ENCODE results near the gene PRKAB1.

DNA sequence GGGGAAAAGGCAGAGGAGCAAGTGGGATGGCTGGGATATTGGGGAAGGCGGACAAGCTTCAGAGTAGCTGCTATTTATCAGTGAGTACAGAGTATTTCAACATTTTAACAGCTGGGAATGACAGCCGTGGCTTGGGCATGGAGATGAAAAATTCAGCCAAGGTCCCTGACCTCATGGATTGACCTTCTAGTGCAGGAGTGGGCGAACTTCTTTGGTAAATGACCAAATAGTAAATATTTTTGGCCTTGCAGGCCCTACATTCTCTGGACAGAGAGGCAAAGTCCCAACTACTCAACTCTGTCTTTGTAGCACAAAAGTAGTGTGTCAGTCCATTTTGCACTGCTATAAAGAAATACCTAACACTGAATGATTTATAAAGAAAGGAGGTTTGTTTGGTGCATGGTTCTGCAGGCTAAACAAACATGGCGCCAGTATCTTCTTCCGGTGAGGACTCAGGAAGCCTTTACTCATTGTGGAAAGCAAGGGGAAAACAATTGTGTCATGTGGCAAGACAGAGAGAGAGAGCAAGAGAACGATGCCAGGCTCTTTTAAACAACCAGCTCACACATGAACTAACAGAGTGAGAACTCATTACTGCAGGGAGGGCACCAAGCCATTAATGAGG is 40.8 kb upstream of the PRKAB1 start:
- TF ChIP-seq, protein P1, sequence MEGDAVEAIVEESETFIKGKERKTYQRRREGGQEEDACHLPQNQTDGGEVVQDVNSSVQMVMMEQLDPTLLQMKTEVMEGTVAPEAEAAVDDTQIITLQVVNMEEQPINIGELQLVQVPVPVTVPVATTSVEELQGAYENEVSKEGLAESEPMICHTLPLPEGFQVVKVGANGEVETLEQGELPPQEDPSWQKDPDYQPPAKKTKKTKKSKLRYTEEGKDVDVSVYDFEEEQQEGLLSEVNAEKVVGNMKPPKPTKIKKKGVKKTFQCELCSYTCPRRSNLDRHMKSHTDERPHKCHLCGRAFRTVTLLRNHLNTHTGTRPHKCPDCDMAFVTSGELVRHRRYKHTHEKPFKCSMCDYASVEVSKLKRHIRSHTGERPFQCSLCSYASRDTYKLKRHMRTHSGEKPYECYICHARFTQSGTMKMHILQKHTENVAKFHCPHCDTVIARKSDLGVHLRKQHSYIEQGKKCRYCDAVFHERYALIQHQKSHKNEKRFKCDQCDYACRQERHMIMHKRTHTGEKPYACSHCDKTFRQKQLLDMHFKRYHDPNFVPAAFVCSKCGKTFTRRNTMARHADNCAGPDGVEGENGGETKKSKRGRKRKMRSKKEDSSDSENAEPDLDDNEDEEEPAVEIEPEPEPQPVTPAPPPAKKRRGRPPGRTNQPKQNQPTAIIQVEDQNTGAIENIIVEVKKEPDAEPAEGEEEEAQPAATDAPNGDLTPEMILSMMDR (IDR thresholded peaks at IDR 0.05) = no peak
- TF ChIP-seq EP300 (IDR thresholded peaks at IDR 0.05) = no peak
- no peak for TF ChIP-seq POLR2A (IDR thresholded peaks at IDR 0.05)
